Ovary (tissue), 3 donors: ENCODE results near the gene SCUBE3.

Experiments
- CTCF ChIP-seq, 3 donors: fragments of 450-650 bp in 2 of 3; fragments of 200-600 bp in 1 of 3; IDR thresholded peaks; one replicate each; pipeline versions ENCODE4 v1.5.1 to v1.8.0; 2016 to 2022; ENCODE audit warnings: antibody characterized with exemption in 3 of 3, mild to moderate bottlenecking in 1 of 3
- EP300 ChIP-seq: sonication (generic); formaldehyde crosslinking; IDR thresholded peaks from one replicate; pipeline ENCODE4 v1.6.1; 2017; ENCODE audit warnings: antibody characterized with exemption
- POLR2A ChIP-seq: fragments of 450-650 bp; IDR thresholded peaks from one replicate; pipeline ENCODE4 v1.6.1; 2017; ENCODE audit warnings: antibody characterized with exemption, mild to moderate bottlenecking, moderate library complexity
- donor health status: DM: no; HTN: no; CAD: no.

- TF ChIP-seq CTCF (IDR thresholded peaks at IDR 0.05) (no peak), EP300 (no peak), POLR2A (no peak)
Observed at GRCh38 chr6:35288834-35289233, 75.1 kb downstream of the SCUBE3 start.
